HEK293T (cell line): ENCODE results near the gene C1GALT1.

Experiments used
- BHLHE40 ChIP-seq: fragments of 450-650 bp; IDR thresholded peaks from 2 replicates; pipeline ENCODE4 v1.6.1; 2016; ENCODE audit warnings: mild to moderate bottlenecking, moderate library complexity, borderline replicate concordance
- SUZ12 ChIP-seq: fragments of 450-650 bp; IDR thresholded peaks from 2 replicates; pipeline ENCODE4 v1.6.1; 2016; ENCODE audit warnings: mild to moderate bottlenecking
- TARDBP ChIP-seq: fragments of 450-650 bp; IDR thresholded peaks from 2 replicates; pipeline ENCODE4 v1.6.1; 2016

DNA sequence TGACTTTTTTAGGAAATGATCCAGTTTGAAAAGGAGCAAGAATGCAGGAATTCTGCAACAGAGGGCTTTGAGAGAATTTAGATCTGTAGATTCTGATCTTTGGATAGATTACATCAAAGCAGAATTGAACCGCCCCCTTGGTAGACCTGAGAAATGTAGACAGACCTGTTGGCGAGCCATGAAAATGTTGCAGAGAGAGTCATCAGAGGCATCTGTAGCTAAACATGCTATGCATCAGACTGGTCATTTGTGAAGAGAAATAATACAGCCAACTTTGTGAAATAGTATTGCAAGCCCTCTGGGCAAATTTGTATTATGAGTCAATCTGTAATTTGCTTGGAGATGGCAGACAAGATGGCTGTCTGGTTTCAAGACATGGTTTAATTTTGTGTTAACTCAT, 4.3 kb upstream of the C1GALT1 start:
- TF ChIP-seq BHLHE40 (no peak), TARDBP (no peak), SUZ12 (no peak)
